Testis (tissue), 3 donors: ENCODE data around the gene RAPH1. TPM values are rescaled to one million over a fixed set of nuclear protein-coding genes. Genes with fewer than 3 reads are reported as not detected.

Source experiments
- DNase-seq: peaks from one replicate; pipeline ENCODE4 v3.0.0-alpha.2; 2019
- H3K27ac ChIP-seq, 2 donors: fragments of 200-600 bp; sonication (generic); one replicate each; pipeline ENCODE4 v1.5.1; 2019
- H3K27me3 ChIP-seq: fragments of 200-600 bp; sonication (generic); one replicate; pipeline ENCODE4 v1.5.1; 2019
- H3K36me3 ChIP-seq: fragments of 200-600 bp; sonication (generic); one replicate; pipeline ENCODE4 v1.5.1; 2017; ENCODE audit warnings: low read depth; ENCODE audit errors: missing control alignments
- H3K4me1 ChIP-seq: fragments of 200-600 bp; sonication (generic); one replicate; pipeline ENCODE4 v1.5.1; 2019
- H3K4me3 ChIP-seq, 2 donors: fragments of 200-600 bp; sonication (generic); one replicate each; pipeline ENCODE4 v1.5.1; 2017 to 2019
- H3K9me3 ChIP-seq: fragments of 200-600 bp; sonication (generic); one replicate; pipeline ENCODE4 v1.5.1; 2017
- POLR2A ChIP-seq: fragments of 450-650 bp; IDR thresholded peaks from one replicate; pipeline ENCODE4 v1.6.1; 2017; ENCODE audit warnings: antibody characterized with exemption, mild to moderate bottlenecking, moderate library complexity
- WGBS, 2 donors: methylation state at CpG; one replicate each; pipeline ENCODE4 v1.1.5; 2018; 5-methylcytosine and 5-hydroxymethylcytosine counted together
- intact Hi-C: fragments of 100-400 bp; cut with DNase I; formaldehyde crosslinking; loops from one replicate; pipeline ENCODE4 v1.15.1; 2023; ENCODE audit warnings: low total_unique reads
- polyA plus RNA-seq: library from polyadenylated mRNA; stranded (reverse); fragments of 350-450 nt; fragmentation: Illumina TruSeq; extraction: RNeasy Lipid Tissue Mini Kit (QIAGEN cat#74804); gene quantifications from one replicate; pipeline ENCODE4 v1.2.3, GENCODE V29; 2014; ENCODE audit warnings: low read depth, low replicate concordance; ENCODE audit not compliant: insufficient read depth
- total RNA-seq, 2 donors: library from RNA; depleted of rRNA; stranded (reverse); fragments of >200 nt; gene quantifications; one replicate each; pipeline ENCODE4 v1.2.3, GENCODE V29; 2016
- TF ChIP-seq, protein P1 (sequence below), 3 experiments: fragments of 450-650 bp in 2 of 3; fragments of 200-600 bp in 1 of 3; sonication (generic) in 1 of 3; IDR thresholded peaks; one replicate each; pipeline ENCODE4 v1.5.1; 2016 to 2019; ENCODE audit warnings: antibody characterized with exemption in 3 of 3, mild to moderate bottlenecking in 2 of 3, moderate library complexity in 1 of 3

Gene RAPH1
- total and polyA plus RNA-seq, 3 donors from 2014 or later: 22.1 to 36.5 (median 31.1) TPM

DNA sequence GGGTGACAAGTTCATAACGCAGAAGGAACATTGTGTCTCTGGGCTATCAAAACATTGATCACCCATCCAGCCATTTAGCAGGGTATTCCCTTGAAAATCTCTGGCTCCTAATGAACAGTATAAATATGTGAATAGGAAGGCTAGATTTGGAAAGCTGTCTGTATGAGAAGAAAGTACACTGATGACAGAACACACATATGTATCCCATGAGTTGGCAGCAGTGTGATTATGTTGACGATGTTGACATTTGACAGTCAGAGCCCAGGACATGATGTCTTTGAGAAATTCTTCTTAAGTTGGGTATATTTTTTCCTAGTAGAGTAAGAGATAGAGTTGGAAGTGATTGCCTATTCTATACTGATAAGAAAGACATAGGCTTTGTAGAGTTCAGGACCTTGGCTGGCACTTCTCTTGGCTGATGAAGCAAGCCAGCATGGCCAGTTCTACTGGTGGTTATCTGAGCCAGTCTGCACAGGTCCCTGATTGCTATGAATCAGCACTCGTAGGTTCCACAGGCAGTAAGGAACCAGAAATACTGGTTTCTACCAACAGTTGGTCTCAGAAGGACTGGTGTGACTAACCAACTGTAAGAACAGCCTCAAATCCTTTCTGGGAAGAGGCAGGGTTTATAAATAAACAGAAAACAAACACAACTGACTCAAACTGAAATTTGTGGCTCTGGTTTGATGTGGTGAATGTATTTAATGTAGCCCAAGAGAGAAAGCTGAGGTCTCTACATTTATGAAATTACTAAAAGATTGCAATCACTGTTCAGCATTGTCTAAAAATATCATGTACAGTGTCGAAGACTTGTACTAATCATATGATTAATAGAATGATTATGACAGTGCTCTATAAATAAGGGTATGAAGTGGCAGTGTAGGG lies 43.9 kb upstream of the RAPH1 start:
- 69 to 73% methylated on average over 4 of the region's 4 CpGs for WGBS, 2 donors
- no peak overlapping the region for H3K4me3 ChIP-seq
- TF ChIP-seq POLR2A: no peak
- TF ChIP-seq, protein P1, sequence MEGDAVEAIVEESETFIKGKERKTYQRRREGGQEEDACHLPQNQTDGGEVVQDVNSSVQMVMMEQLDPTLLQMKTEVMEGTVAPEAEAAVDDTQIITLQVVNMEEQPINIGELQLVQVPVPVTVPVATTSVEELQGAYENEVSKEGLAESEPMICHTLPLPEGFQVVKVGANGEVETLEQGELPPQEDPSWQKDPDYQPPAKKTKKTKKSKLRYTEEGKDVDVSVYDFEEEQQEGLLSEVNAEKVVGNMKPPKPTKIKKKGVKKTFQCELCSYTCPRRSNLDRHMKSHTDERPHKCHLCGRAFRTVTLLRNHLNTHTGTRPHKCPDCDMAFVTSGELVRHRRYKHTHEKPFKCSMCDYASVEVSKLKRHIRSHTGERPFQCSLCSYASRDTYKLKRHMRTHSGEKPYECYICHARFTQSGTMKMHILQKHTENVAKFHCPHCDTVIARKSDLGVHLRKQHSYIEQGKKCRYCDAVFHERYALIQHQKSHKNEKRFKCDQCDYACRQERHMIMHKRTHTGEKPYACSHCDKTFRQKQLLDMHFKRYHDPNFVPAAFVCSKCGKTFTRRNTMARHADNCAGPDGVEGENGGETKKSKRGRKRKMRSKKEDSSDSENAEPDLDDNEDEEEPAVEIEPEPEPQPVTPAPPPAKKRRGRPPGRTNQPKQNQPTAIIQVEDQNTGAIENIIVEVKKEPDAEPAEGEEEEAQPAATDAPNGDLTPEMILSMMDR (IDR thresholded peaks at IDR 0.05): no peak
- H3K9me3 ChIP-seq: no peaks in the 10 kb centered on the region
- no peak for DNase-seq
- H3K4me1 ChIP-seq: no peaks in the 10 kb centered on the region
- H3K36me3 ChIP-seq: no peaks in the 10 kb centered on the region
- H3K27me3 ChIP-seq: no peaks in the 10 kb centered on the region
- H3K27ac ChIP-seq: no peak overlapping the region
- intact Hi-C loops: no loop called here

DNA sequence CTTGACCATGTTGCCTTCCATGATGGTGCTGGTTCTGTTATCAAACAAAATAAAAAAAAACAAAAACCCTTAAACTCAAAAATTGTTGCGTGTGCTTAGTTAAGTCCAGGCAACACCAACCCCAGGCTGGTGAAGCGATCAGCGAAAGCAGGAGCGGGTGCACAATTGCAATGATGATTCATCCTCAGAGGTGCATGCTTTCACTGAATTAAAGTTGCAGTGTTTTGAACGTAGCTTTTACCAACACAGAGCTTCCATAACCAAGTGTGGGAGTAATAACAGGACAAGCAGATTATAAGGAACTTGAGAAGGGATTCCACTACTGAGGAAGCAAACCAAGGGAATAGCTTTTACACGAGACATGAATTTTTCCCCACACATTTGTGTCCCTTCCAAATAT lies 39.7 kb upstream of the RAPH1 start:
- intact Hi-C loops: no loop called here
- WGBS, 2 donors: 76 to 80% methylated on average over 6 of the region's 6 CpGs
- no peak for DNase-seq
- Histone ChIP-seq H3K27ac (no peak overlapping the region), H3K9me3 (no peaks in the 10 kb centered on the region), H3K4me3 (no peak overlapping the region), H3K27me3 (no peaks in the 10 kb centered on the region), H3K36me3 (no peaks in the 10 kb centered on the region), H3K4me1 (no peaks in the 10 kb centered on the region)
- no peak for TF ChIP-seq POLR2A
- TF ChIP-seq, protein P1 (IDR thresholded peaks at IDR 0.05): no peak

DNA sequence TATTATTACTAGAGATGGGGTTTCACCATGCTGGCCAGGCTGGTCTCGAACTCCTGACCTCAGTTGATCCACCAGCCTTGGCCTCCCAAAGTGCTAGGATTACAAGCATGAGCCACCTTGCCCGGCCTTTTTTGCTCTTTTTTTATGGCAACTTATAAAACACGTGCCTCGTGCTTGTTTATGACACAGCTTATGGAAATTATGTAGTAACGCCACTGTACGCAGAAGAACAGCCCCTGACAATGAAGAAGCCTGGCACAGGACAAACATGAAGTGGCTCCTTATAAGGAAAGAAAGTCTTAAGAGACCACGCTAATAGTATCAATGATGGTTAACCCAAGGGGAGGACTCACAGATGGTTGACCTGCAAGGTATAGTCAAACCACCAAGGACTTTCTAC lies 37.2 kb upstream of the RAPH1 start:
- intact Hi-C loops: no loop called here
- DNase-seq: no peak
- H3K4me1 ChIP-seq: no peaks in the 10 kb centered on the region
- no peaks in the 10 kb centered on the region for H3K27me3 ChIP-seq
- 94 to 95% methylated on average over 7 of the region's 7 CpGs for WGBS, 2 donors
- no peaks in the 10 kb centered on the region for H3K9me3 ChIP-seq
- TF ChIP-seq, protein P1 (IDR thresholded peaks at IDR 0.05): no peak
- TF ChIP-seq POLR2A: no peak
- H3K36me3 ChIP-seq: no peaks in the 10 kb centered on the region
- no peak overlapping the region for H3K4me3 ChIP-seq
- no peak overlapping the region for H3K27ac ChIP-seq

DNA sequence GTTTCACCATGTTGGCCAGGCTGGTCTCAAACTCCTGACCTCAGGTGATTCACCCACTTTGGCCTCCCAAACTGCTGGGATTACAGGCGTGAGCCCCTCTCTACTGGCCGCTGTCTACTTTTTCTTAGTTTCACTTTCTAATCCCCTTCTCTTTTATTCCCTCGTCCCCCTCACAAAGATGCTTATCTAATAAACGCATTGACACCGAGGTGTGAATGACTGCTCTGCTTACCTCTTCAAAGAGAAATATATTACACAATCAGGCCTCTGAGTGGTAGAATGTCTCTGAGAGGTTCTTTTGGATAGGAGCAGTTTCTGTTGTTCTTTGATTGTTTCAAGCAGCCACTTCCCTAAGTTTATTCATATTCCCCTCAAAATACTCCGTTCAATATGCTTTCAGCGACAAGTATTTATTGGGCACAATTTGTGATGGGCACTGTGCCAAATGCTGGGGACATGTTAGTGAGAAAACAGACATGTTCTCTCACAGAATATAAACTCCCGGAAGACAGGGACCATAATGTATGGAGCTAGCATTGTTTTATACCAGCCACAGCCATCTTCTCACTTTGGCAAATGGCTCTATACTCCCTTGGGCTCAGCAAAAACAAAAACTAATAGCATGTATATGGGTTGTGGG lies 34.7 kb upstream of the RAPH1 start:
- TF ChIP-seq POLR2A: no peak
- TF ChIP-seq, protein P1 (IDR thresholded peaks at IDR 0.05): no peak
- 74 to 79% methylated on average over 8 of the region's 8 CpGs for WGBS, 2 donors
- Histone ChIP-seq H3K27ac (no peak overlapping the region), H3K4me3 (no peak overlapping the region), H3K4me1 (no peaks in the 10 kb centered on the region), H3K36me3 (no peaks in the 10 kb centered on the region), H3K9me3 (no peaks in the 10 kb centered on the region), H3K27me3 (no peaks in the 10 kb centered on the region)
- no peak for DNase-seq
- intact Hi-C loops: no loop called here
